GM23248 (cell line): ENCODE data around the gene GSDME.

Source experiments
- EZH2 ChIP-seq: fragments of 200-600 bp; sonication (generic); IDR thresholded peaks from 2 replicates; pipeline ENCODE4 v1.6.1; 2018; ENCODE audit warnings: antibody characterized with exemption, mild to moderate bottlenecking; ENCODE audit not compliant: insufficient read depth, poor library complexity, severe bottlenecking
- EZH2phosphoT487 ChIP-seq: fragments of 200-600 bp; sonication (generic); IDR thresholded peaks from 2 replicates; pipeline ENCODE4 v1.6.1; 2018; ENCODE audit warnings: antibody characterized with exemption, moderate library complexity, mild to moderate bottlenecking, low read depth; ENCODE audit not compliant: insufficient read depth

- TF ChIP-seq EZH2 (no peak), EZH2phosphoT487 (no peak)
These were observed 43.4 kb upstream of the GSDME start for GRCh38 chr7:24800667-24801066.
